ENCODE data around the gene GAGE12G. TPM values are rescaled to one million over a fixed set of nuclear protein-coding genes. Genes with fewer than 3 reads are reported as not detected.

Gene GAGE12G
- total RNA-seq, 1 donor from 2014 or later, result not detected

GRCh38 chrX:49610718-49611310 is 40.6 kb downstream of the GAGE12G start:
- Histone ChIP-seq H3K9me3 (replicated peaks) (no peaks in the 10 kb centered on the region), H3K4me1 (no peaks in the 10 kb centered on the region), H3K36me3 (no peaks in the 10 kb centered on the region), H3K27ac (replicated peaks) (no peak overlapping the region), H3K27me3 (ENCODE audit: low read depth) (no peaks in the 10 kb centered on the region), H3K4me3 (no peak overlapping the region)
- TF ChIP-seq CTCF (IDR thresholded peaks at IDR 0.05; ENCODE audit: borderline replicate concordance), result no peak
- intact Hi-C loops (cut with micrococcal nuclease), result no loop called here
- no peak for DNase-seq

GRCh38 chrX:49618574-49618973 is 48.4 kb downstream of the GAGE12G start:
- H3K4me3 ChIP-seq, result no peak overlapping the region
- H3K27me3 ChIP-seq (ENCODE audit: low read depth), result no peaks in the 10 kb centered on the region
- intact Hi-C loops (cut with micrococcal nuclease), result no loop called here
- no peak for DNase-seq
- H3K36me3 ChIP-seq, result no peaks in the 10 kb centered on the region
- TF ChIP-seq CTCF (IDR thresholded peaks at IDR 0.05; ENCODE audit: borderline replicate concordance), result no peak
- no peaks in the 10 kb centered on the region for H3K9me3 ChIP-seq (replicated peaks)
- H3K4me1 ChIP-seq, result no peaks in the 10 kb centered on the region
- H3K27ac ChIP-seq (replicated peaks), result no peak overlapping the region

Other genes with a start within 250 kb of the GAGE12G start
- gene GAGE12J, start 248.4 kb upstream of the GAGE12G start, total RNA-seq, result not detected
- gene GAGE13, start 238.8 kb upstream of the GAGE12G start, total RNA-seq, result not detected
- not detected for gene GAGE12C, start 38.2 kb upstream of the GAGE12G start, total RNA-seq
- not detected for gene GAGE12D, start 28.7 kb upstream of the GAGE12G start, total RNA-seq
- not detected for gene GAGE12E, start 19.1 kb upstream of the GAGE12G start, total RNA-seq
- not detected for gene GAGE12F, start 9.6 kb upstream of the GAGE12G start, total RNA-seq
- gene GAGE12H, start 9.5 kb downstream of the GAGE12G start, total RNA-seq, result not detected
- gene GAGE2A, start 19.1 kb downstream of the GAGE12G start, total RNA-seq, result not detected
- not detected for gene GAGE1, start 28.6 kb downstream of the GAGE12G start, total RNA-seq
- not detected for gene PAGE1, start 125.6 kb downstream of the GAGE12G start, total RNA-seq

All from left ventricle myocardium inferior (tissue), 1 donor.